ENCODE measurements around the gene PCNT.

- no peak for TF ChIP-seq FOXK2 (IDR thresholded peaks at IDR 0.05)
- no peak for TF ChIP-seq ARNT (IDR thresholded peaks at IDR 0.05)
Measured at GRCh38 chr21:46346296-46347202, 22.6 kb downstream of the PCNT start.
